ENCODE data around the gene CDH18. TPM values are rescaled to one million over a fixed set of nuclear protein-coding genes. Genes with fewer than 3 reads are reported as not detected.

CDH18 gene
- total RNA-seq, 1 donor from 2014 or later, result 0.49 TPM

GRCh38 chr5:20030125-20030524, 42.1 kb upstream of the CDH18 start:
- no peaks in the 10 kb centered on the region for H3K27me3 Mint-ChIP-seq (ENCODE audit: unreplicated experiment)
- no peak overlapping the region for H3K4me3 Mint-ChIP-seq (ENCODE audit: unreplicated experiment)
- no peaks in the 10 kb centered on the region for H3K36me3 Mint-ChIP-seq (ENCODE audit: unreplicated experiment)
- H3K27ac Mint-ChIP-seq (ENCODE audit: unreplicated experiment), result no peak overlapping the region
- no peaks in the 10 kb centered on the region for H3K9me3 Mint-ChIP-seq (ENCODE audit: unreplicated experiment)
- no peak for DNase-seq
- TF ChIP-seq CTCF (IDR thresholded peaks at IDR 0.05; ENCODE audit: partially characterized antibody, unreplicated experiment), result no peak
- no peaks in the 10 kb centered on the region for H3K4me1 Mint-ChIP-seq (ENCODE audit: low read depth, unreplicated experiment)

GRCh38 chr5:20029266-20029665, 41.3 kb upstream of the CDH18 start:
- no peak overlapping the region for H3K4me3 Mint-ChIP-seq (ENCODE audit: unreplicated experiment)
- H3K27me3 Mint-ChIP-seq (ENCODE audit: unreplicated experiment), result no peaks in the 10 kb centered on the region
- DNase-seq, result no peak
- H3K4me1 Mint-ChIP-seq (ENCODE audit: low read depth, unreplicated experiment), result no peaks in the 10 kb centered on the region
- TF ChIP-seq CTCF (IDR thresholded peaks at IDR 0.05; ENCODE audit: partially characterized antibody, unreplicated experiment), result no peak
- H3K36me3 Mint-ChIP-seq (ENCODE audit: unreplicated experiment), result no peaks in the 10 kb centered on the region
- no peaks in the 10 kb centered on the region for H3K9me3 Mint-ChIP-seq (ENCODE audit: unreplicated experiment)
- H3K27ac Mint-ChIP-seq (ENCODE audit: unreplicated experiment), result no peak overlapping the region

GRCh38 chr5:20028506-20028905, 40.5 kb upstream of the CDH18 start:
- TF ChIP-seq CTCF (IDR thresholded peaks at IDR 0.05; ENCODE audit: partially characterized antibody, unreplicated experiment), result no peak
- Mint-ChIP-seq H3K9me3 (ENCODE audit: unreplicated experiment) (no peaks in the 10 kb centered on the region), H3K36me3 (ENCODE audit: unreplicated experiment) (no peaks in the 10 kb centered on the region), H3K27ac (ENCODE audit: unreplicated experiment) (no peak overlapping the region), H3K27me3 (ENCODE audit: unreplicated experiment) (no peaks in the 10 kb centered on the region), H3K4me1 (ENCODE audit: low read depth, unreplicated experiment) (no peaks in the 10 kb centered on the region), H3K4me3 (ENCODE audit: unreplicated experiment) (no peak overlapping the region)
- DNase-seq, result no peak

- no peak for DNase-seq
- H3K4me1 Mint-ChIP-seq (ENCODE audit: low read depth, unreplicated experiment), result no peaks in the 10 kb centered on the region
These were observed 35.7 kb upstream of the CDH18 start for GRCh38 chr5:20023686-20024180.

GRCh38 chr5:20020247-20020646, 32.2 kb upstream of the CDH18 start:
- peaks cover 5% of the 10 kb centered on the region for H3K36me3 Mint-ChIP-seq (ENCODE audit: unreplicated experiment)
- no peak overlapping the region for H3K27ac Mint-ChIP-seq (ENCODE audit: unreplicated experiment)

More at GRCh38 chr5:20023686-20024180, 35.7 kb upstream of the CDH18 start:
- H3K36me3 Mint-ChIP-seq (ENCODE audit: unreplicated experiment), result peaks cover 5% of the 10 kb centered on the region
- TF ChIP-seq CTCF (IDR thresholded peaks at IDR 0.05; ENCODE audit: partially characterized antibody, unreplicated experiment), result no peak
- peaks cover 7% of the 10 kb centered on the region for H3K9me3 Mint-ChIP-seq (ENCODE audit: unreplicated experiment)
- H3K4me3 Mint-ChIP-seq (ENCODE audit: unreplicated experiment), result no peak overlapping the region
- no peaks in the 10 kb centered on the region for H3K27me3 Mint-ChIP-seq (ENCODE audit: unreplicated experiment)
- H3K27ac Mint-ChIP-seq (ENCODE audit: unreplicated experiment), result no peak overlapping the region

More at GRCh38 chr5:20020247-20020646, 32.2 kb upstream of the CDH18 start:
- Mint-ChIP-seq H3K9me3 (ENCODE audit: unreplicated experiment) (peaks cover 7% of the 10 kb centered on the region), H3K4me1 (ENCODE audit: low read depth, unreplicated experiment) (no peaks in the 10 kb centered on the region), H3K4me3 (ENCODE audit: unreplicated experiment) (no peak overlapping the region), H3K27me3 (ENCODE audit: unreplicated experiment) (no peaks in the 10 kb centered on the region)
- TF ChIP-seq CTCF (IDR thresholded peaks at IDR 0.05; ENCODE audit: partially characterized antibody, unreplicated experiment), result no peak
- no peak for DNase-seq
